ENCODE results near the gene MRTFA.

MRTFA gene

DNA sequence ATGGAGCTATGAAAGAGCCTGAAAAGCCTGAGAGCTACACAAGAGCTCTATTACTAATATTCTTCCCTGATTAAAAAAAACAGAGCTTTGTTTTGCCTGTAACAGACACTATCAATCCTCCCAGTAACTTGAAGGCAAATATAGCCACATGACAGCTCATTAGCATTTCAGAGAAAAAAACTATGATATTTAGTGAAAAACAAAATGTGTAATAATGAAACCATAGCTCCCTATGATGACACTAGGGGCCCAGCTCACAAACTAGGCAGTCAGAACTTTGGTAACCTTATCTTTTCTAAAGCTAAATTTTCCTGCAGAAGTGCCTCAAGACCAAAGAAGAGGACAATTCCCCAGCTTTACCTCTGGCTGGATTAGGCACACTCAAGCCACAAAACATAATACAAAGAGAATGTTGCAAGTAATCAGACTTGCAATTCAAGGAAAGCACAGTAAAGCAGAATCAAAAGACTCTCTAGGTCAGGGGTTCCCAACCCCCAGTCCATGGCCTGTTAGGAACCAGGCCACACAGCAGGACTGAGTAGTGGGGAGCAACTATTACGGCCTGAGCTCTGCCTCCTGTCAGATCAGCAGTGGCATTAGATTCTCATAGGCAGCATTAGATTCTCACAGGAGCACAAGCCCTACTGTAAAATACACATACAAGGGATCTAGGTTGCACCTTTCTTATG lies 53.3 kb downstream of the MRTFA start:
- no peak overlapping the region for H3K4me3 ChIP-seq (ENCODE audit: low read depth, low read length)
- in situ Hi-C loops (cut with HindIII; ENCODE audit: low sequenced_read_pairs) = no loop called here
- TF ChIP-seq, protein P1, sequence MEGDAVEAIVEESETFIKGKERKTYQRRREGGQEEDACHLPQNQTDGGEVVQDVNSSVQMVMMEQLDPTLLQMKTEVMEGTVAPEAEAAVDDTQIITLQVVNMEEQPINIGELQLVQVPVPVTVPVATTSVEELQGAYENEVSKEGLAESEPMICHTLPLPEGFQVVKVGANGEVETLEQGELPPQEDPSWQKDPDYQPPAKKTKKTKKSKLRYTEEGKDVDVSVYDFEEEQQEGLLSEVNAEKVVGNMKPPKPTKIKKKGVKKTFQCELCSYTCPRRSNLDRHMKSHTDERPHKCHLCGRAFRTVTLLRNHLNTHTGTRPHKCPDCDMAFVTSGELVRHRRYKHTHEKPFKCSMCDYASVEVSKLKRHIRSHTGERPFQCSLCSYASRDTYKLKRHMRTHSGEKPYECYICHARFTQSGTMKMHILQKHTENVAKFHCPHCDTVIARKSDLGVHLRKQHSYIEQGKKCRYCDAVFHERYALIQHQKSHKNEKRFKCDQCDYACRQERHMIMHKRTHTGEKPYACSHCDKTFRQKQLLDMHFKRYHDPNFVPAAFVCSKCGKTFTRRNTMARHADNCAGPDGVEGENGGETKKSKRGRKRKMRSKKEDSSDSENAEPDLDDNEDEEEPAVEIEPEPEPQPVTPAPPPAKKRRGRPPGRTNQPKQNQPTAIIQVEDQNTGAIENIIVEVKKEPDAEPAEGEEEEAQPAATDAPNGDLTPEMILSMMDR (IDR thresholded peaks at IDR 0.05; ENCODE audit: low read depth, low read length) = no peak
- no peak for DNase-seq (ENCODE audit: low read depth, low spot score)

DNA sequence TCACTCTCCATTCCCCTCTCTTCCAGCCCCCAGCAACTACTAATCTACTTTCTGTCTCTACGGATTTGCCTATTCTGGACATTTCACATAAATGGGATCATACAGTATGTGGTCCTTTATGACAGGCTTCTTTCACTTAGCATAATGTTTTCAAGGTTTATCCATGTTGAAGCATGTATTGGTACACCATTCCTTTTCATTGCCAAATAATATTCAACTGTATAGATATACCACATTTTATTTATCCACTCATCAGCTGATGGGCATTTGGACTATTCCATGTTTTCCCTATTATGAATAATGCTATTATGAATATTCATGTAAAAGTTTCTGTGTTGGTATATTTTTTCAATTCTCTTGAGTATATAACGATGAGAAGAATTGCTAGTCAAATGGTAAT lies 54.5 kb downstream of the MRTFA start:
- DNase-seq (ENCODE audit: low read depth, low spot score) = no peak
- no peak overlapping the region for H3K4me3 ChIP-seq (ENCODE audit: low read depth, low read length)
- TF ChIP-seq, protein P1 (IDR thresholded peaks at IDR 0.05; ENCODE audit: low read depth, low read length) = no peak
- in situ Hi-C loops (cut with HindIII; ENCODE audit: low sequenced_read_pairs) = no loop called here

DNA sequence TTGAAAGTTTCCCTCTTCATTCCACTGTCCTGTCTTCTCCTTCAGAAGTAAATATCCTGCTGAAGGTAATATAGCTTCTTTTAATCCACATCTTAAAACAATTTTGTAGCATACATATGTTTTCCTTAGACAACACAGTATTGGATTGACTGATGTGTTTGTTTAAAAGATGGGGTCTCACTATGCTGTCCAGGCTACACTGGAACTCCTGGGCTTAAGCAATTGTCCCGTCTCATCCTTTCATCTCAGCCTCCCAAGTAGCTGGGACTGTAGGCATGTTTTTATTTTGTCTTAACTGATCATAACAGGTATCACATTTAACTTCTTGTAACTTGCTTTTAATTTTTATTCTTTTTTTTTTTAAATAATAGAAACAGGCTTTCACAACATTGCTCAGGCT lies 55.9 kb downstream of the MRTFA start:
- TF ChIP-seq, protein P1 (IDR thresholded peaks at IDR 0.05; ENCODE audit: low read depth, low read length) = no peak
- in situ Hi-C loops (cut with HindIII; ENCODE audit: low sequenced_read_pairs) = no loop called here
- DNase-seq (ENCODE audit: low read depth, low spot score) = no peak
- no peak overlapping the region for H3K4me3 ChIP-seq (ENCODE audit: low read depth, low read length)

DNA sequence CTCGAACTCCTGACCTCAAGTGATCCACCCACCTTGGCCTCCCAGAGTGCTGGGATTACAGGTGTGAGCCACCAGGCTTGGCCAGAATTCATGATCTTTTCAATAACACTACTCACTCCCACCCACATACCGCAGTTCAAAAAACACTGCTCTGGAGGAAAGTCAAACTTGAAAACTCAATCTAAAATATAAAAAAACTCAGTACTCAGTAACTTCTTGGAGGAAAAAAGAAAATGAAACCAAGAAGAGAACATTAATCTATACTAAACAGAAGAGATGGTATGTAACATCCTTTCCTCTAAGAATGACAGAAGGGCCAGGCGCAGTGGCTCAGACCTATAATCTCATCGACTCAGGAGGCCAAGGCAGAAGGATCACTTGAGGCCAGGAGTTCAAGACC lies 58.3 kb downstream of the MRTFA start:
- in situ Hi-C loops (cut with HindIII; ENCODE audit: low sequenced_read_pairs) = no loop called here
- TF ChIP-seq, protein P1 (IDR thresholded peaks at IDR 0.05; ENCODE audit: low read depth, low read length) = no peak
- no peak overlapping the region for H3K4me3 ChIP-seq (ENCODE audit: low read depth, low read length)
- no peak for DNase-seq (ENCODE audit: low read depth, low spot score)

DNA sequence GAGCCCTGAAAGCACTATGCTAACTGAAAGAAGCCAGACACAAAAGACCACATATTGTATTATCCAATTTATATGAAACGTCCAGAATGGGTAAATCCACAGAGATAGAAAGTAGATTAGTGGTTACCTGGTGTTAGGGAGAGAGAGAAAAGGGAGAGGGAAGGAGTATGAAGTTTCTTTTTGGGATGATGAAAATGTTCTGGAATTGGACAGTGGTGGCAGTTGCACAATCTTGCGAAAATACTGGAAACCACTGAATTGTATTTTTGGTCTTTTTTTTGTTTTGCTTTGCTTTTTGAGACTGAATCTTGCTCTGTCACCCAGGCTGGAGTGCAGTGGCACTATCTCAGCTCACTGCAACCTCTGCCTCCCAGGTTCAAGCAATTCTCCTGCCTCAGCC lies 63.5 kb downstream of the MRTFA start:
- TF ChIP-seq, protein P1 (IDR thresholded peaks at IDR 0.05; ENCODE audit: low read depth, low read length) = no peak
- no peak overlapping the region for H3K4me3 ChIP-seq (ENCODE audit: low read depth, low read length)
- in situ Hi-C loops (cut with HindIII; ENCODE audit: low sequenced_read_pairs) = no loop called here
- DNase-seq (ENCODE audit: low read depth, low spot score) = no peak

DNA sequence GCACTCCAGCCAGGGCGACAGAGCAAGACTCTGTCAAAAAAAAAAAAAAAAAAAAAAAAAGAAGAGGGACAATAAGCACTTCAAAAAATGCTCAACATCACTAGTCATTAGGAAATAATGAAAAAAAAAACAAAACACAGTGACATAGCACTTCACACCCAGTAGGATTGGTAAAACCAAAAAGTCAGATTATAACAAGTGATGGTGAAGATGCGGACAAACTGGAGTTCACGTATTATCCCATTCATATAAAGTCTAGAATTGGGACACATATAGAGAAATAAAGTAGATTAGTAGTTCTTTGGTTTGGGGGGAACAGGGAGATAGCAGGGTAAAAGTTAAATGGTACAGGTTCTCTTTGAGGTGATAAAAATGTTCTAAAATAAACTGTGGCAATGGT lies 64.6 kb downstream of the MRTFA start:
- no peak overlapping the region for H3K4me3 ChIP-seq (ENCODE audit: low read depth, low read length)
- in situ Hi-C loops (cut with HindIII; ENCODE audit: low sequenced_read_pairs) = no loop called here
- TF ChIP-seq, protein P1 (IDR thresholded peaks at IDR 0.05; ENCODE audit: low read depth, low read length) = no peak
- no peak for DNase-seq (ENCODE audit: low read depth, low spot score)

Measured in astrocyte of the spinal cord (primary cell).